ENCODE results near the gene LGALS7B.

DNA sequence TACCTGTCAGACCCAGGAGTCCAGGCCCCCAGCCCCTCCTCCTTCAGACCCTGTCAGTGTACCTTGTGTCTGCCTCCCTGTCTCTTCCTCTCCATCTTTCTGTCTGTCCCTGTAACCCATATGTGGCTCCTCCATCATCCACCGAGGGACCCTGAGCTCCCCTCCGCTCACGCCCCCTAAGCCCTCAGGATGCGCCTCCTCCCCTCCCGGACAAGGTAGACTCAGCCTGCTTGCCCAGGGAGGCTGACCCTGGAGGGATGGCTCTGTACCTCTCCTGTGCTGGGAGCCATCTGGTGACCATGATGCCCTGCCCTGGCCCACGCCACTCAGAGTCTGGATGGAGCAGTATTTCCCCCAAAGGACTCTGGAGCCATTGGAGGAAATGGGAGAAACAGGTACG lies 43.7 kb upstream of the LGALS7B start:
- TF ChIP-seq, protein P1, sequence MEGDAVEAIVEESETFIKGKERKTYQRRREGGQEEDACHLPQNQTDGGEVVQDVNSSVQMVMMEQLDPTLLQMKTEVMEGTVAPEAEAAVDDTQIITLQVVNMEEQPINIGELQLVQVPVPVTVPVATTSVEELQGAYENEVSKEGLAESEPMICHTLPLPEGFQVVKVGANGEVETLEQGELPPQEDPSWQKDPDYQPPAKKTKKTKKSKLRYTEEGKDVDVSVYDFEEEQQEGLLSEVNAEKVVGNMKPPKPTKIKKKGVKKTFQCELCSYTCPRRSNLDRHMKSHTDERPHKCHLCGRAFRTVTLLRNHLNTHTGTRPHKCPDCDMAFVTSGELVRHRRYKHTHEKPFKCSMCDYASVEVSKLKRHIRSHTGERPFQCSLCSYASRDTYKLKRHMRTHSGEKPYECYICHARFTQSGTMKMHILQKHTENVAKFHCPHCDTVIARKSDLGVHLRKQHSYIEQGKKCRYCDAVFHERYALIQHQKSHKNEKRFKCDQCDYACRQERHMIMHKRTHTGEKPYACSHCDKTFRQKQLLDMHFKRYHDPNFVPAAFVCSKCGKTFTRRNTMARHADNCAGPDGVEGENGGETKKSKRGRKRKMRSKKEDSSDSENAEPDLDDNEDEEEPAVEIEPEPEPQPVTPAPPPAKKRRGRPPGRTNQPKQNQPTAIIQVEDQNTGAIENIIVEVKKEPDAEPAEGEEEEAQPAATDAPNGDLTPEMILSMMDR (conservative IDR thresholded peaks at IDR 0.05; ENCODE audit: low read depth in 2 of 2): no peak
- TF ChIP-seq POLR2AphosphoS5 (IDR thresholded peaks at IDR 0.05; ENCODE audit: low read depth): no peak
- TF ChIP-seq EZH2 (IDR thresholded peaks at IDR 0.05; ENCODE audit: low read depth, unreplicated experiment): no peak
- TF ChIP-seq CREB1 (CRISPR knock-in tag; IDR thresholded peaks at IDR 0.05; ENCODE audit: low read depth): no peak
- TF ChIP-seq EZH2phosphoT487 (IDR thresholded peaks at IDR 0.05; ENCODE audit: unreplicated experiment): no peak
- TF ChIP-seq REST (IDR thresholded peaks at IDR 0.05; ENCODE audit: unreplicated experiment): no peak
- TF ChIP-seq ZNF331 (CRISPR knock-in tag; IDR thresholded peaks at IDR 0.05; ENCODE audit: low read depth): no peak
- TF ChIP-seq NANOG (IDR thresholded peaks at IDR 0.05; ENCODE audit: borderline replicate concordance): no peak
- TF ChIP-seq, protein P2, sequence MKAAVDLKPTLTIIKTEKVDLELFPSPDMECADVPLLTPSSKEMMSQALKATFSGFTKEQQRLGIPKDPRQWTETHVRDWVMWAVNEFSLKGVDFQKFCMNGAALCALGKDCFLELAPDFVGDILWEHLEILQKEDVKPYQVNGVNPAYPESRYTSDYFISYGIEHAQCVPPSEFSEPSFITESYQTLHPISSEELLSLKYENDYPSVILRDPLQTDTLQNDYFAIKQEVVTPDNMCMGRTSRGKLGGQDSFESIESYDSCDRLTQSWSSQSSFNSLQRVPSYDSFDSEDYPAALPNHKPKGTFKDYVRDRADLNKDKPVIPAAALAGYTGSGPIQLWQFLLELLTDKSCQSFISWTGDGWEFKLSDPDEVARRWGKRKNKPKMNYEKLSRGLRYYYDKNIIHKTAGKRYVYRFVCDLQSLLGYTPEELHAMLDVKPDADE (IDR thresholded peaks at IDR 0.05): no peak
- TF ChIP-seq, protein P3, sequence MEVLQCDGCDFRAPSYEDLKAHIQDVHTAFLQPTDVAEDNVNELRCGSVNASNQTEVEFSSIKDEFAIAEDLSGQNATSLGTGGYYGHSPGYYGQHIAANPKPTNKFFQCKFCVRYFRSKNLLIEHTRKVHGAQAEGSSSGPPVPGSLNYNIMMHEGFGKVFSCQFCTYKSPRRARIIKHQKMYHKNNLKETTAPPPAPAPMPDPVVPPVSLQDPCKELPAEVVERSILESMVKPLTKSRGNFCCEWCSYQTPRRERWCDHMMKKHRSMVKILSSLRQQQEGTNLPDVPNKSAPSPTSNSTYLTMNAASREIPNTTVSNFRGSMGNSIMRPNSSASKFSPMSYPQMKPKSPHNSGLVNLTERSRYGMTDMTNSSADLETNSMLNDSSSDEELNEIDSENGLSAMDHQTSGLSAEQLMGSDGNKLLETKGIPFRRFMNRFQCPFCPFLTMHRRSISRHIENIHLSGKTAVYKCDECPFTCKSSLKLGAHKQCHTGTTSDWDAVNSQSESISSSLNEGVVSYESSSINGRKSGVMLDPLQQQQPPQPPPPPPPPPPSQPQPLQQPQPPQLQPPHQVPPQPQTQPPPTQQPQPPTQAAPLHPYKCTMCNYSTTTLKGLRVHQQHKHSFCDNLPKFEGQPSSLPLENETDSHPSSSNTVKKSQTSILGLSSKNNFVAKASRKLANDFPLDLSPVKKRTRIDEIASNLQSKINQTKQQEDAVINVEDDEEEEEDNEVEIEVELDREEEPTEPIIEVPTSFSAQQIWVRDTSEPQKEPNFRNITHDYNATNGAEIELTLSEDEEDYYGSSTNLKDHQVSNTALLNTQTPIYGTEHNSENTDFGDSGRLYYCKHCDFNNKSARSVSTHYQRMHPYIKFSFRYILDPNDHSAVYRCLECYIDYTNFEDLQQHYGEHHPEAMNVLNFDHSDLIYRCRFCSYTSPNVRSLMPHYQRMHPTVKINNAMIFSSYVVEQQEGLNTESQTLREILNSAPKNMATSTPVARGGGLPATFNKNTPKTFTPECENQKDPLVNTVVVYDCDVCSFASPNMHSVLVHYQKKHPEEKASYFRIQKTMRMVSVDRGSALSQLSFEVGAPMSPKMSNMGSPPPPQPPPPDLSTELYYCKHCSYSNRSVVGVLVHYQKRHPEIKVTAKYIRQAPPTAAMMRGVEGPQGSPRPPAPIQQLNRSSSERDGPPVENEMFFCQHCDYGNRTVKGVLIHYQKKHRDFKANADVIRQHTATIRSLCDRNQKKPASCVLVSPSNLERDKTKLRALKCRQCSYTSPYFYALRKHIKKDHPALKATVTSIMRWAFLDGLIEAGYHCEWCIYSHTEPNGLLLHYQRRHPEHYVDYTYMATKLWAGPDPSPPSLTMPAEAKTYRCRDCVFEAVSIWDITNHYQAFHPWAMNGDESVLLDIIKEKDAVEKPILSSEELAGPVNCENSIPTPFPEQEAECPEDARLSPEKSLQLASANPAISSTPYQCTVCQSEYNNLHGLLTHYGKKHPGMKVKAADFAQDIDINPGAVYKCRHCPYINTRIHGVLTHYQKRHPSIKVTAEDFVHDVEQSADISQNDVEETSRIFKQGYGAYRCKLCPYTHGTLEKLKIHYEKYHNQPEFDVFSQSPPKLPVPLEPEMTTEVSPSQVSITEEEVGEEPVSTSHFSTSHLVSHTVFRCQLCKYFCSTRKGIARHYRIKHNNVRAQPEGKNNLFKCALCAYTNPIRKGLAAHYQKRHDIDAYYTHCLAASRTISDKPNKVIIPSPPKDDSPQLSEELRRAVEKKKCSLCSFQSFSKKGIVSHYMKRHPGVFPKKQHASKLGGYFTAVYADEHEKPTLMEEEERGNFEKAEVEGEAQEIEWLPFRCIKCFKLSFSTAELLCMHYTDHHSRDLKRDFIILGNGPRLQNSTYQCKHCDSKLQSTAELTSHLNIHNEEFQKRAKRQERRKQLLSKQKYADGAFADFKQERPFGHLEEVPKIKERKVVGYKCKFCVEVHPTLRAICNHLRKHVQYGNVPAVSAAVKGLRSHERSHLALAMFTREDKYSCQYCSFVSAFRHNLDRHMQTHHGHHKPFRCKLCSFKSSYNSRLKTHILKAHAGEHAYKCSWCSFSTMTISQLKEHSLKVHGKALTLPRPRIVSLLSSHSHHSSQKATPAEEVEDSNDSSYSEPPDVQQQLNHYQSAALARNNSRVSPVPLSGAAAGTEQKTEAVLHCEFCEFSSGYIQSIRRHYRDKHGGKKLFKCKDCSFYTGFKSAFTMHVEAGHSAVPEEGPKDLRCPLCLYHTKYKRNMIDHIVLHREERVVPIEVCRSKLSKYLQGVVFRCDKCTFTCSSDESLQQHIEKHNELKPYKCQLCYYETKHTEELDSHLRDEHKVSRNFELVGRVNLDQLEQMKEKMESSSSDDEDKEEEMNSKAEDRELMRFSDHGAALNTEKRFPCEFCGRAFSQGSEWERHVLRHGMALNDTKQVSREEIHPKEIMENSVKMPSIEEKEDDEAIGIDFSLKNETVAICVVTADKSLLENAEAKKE (CRISPR knock-in tag; IDR thresholded peaks at IDR 0.05): no peak
- TF ChIP-seq JUNB (IDR thresholded peaks at IDR 0.05; ENCODE audit: unreplicated experiment): no peak
- no peak for TF ChIP-seq ZNF114 (CRISPR knock-in tag; IDR thresholded peaks at IDR 0.05)
- no peak for TF ChIP-seq STAT1 (IDR thresholded peaks at IDR 0.05; ENCODE audit: unreplicated experiment)
